PC-9 (cell line): ENCODE results near the gene SLX9. TPM values are rescaled to one million over a fixed set of nuclear protein-coding genes. Genes with fewer than 3 reads are reported as not detected.

Experiments used
- BruUV-seq: library from RNA; stranded (reverse); fragments of 400-500 nt; replicated peaks from 2 replicates; lab custom pipeline; 2021; lab: Mats Ljungman, UMichigan
- CTCF ChIA-PET: fragments of 300-600 bp; sonication (Branson Sonifier 250); formaldehyde crosslinking; loops from one replicate; lab custom pipeline; 2022; ENCODE audit warnings: antibody characterized with exemption; lab: Charles Lee
- POLR2A ChIA-PET: fragments of 300-600 bp; sonication (Branson Sonifier 250); formaldehyde crosslinking; loops from one replicate; lab custom pipeline; 2022; ENCODE audit warnings: antibody characterized with exemption; ENCODE audit not compliant: unreplicated experiment; lab: Charles Lee
- DNase-seq, 2 experiments: peaks; one replicate each; pipeline versions ENCODE4 v3.0.0 to v3.0.0-alpha.2; 2015 to 2022; ENCODE audit warnings: mixed read lengths in 1 of 2
- H2AFZ ChIP-seq: fragments of 200-600 bp; sonication (generic); 2 replicates; pipeline ENCODE4 v1.8.1; 2017; ENCODE audit warnings: antibody characterized with exemption
- H3F3A ChIP-seq: fragments of 200-600 bp; sonication (generic); 2 replicates; pipeline ENCODE4 v1.8.1; 2017; ENCODE audit warnings: antibody characterized with exemption, mild to moderate bottlenecking, low read depth; ENCODE audit not compliant: insufficient read depth
- H3K27ac ChIP-seq: fragments of 200-600 bp; sonication (generic); 2 replicates; pipeline ENCODE4 v1.6.1; 2016; ENCODE audit warnings: mixed run types
- H3K27me3 ChIP-seq: fragments of 200-600 bp; sonication (generic); 2 replicates; pipeline ENCODE4 v1.6.1; 2016; ENCODE audit warnings: low read depth, mixed run types; ENCODE audit not compliant: insufficient read depth
- H3K36me3 ChIP-seq: fragments of 200-600 bp; sonication (generic); 2 replicates; pipeline ENCODE4 v1.6.1; 2016; ENCODE audit warnings: low read depth, mixed run types
- H3K4me1 ChIP-seq: fragments of 200-600 bp; sonication (generic); replicated peaks from 2 replicates; pipeline ENCODE4 v1.6.1; 2016; ENCODE audit warnings: mixed run types; ENCODE audit not compliant: insufficient read depth
- H3K4me2 ChIP-seq: fragments of 200-600 bp; sonication (generic); 2 replicates; pipeline ENCODE4 v1.6.1; 2017; ENCODE audit warnings: mixed run types
- H3K4me3 ChIP-seq: fragments of 200-600 bp; sonication (generic); 2 replicates; pipeline ENCODE4 v1.6.1; 2016; ENCODE audit warnings: mixed run types
- H3K79me2 ChIP-seq: fragments of 200-600 bp; sonication (generic); 2 replicates; pipeline ENCODE4 v1.6.1; 2017; ENCODE audit warnings: low read depth, mixed run types
- H3K9me2 ChIP-seq: fragments of 200-600 bp; sonication (generic); 2 replicates; pipeline ENCODE4 v1.8.1; 2017; ENCODE audit warnings: mild to moderate bottlenecking; ENCODE audit not compliant: insufficient read depth
- H3K9me3 ChIP-seq: fragments of 200-600 bp; sonication (generic); 2 replicates; pipeline ENCODE4 v1.8.1; 2016; ENCODE audit warnings: low read depth; ENCODE audit not compliant: insufficient read depth
- H4K20me1 ChIP-seq: fragments of 200-600 bp; sonication (generic); 2 replicates; pipeline ENCODE4 v1.8.1; 2017; ENCODE audit not compliant: insufficient read depth
- EZH2 ChIP-seq: fragments of 200-600 bp; sonication (generic); IDR thresholded peaks from 2 replicates; pipeline ENCODE4 v1.8.0; 2017; ENCODE audit warnings: antibody characterized with exemption, low read depth
- intact Hi-C: fragments of 100-400 bp; cut with micrococcal nuclease; formaldehyde crosslinking; loops from one replicate; pipeline ENCODE4 v1.10.0; 2022; ENCODE audit not compliant: unreplicated experiment
- total RNA-seq: library from RNA; stranded (reverse); gene quantifications from 2 replicates; pipeline ENCODE4 v1.2.3, GENCODE V29; 2021
- TF ChIP-seq, protein P1 (sequence below): fragments of 200-600 bp; sonication (generic); conservative IDR thresholded peaks from 2 replicates; pipeline ENCODE4 v1.6.1; 2017; ENCODE audit warnings: mixed run types, antibody characterized with exemption, mild to moderate bottlenecking, moderate library complexity

The SLX9 gene
- total RNA-seq, 1 experiment from 2014 or later, result 22.8 TPM

DNA sequence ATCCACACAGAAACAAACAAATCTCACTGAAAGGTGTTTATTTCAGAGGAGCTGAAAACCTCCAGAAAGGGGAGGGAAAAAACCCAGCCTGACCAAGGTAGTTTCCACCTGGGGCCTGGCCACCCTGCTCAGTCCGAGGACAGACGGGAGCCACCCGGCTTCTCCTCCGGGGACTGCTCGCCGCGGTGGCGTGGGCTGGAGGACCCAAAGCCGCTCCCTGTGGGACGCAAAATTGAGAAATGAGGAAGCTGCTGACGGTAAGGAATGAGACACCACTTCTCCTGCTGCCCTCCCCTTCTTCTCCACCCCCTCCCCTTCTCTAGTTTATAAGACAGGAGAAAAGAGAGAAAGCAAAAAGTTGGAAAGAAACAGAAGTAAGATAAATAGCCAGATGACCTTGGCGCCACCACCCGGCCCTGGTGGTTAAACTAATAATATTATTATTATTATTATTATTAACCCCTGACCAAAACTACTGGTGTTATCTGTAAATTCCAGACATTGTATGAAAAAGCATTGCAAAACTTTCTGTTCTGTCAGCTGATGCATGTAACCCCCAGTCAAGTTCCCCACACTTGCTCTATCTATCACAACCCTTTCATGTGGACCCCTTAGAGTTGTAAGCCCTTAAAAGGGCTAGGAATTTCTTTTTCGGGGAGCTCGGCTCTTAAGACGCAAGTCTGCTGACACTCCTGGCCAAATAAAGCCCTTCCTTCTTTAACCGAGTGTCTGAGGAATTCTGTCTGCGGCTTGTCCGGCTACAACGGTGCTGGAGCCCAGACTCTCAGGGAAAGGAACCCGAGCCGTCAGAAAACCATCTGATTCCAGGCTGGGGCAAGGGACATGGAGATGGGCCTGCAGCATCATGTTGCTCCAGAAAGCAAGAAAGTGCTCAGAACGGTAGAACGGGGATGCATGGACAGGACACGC, 31.6 kb upstream of the SLX9 start:
- H3K79me2 ChIP-seq, result no peaks in the 10 kb centered on the region
- intact Hi-C loops, result no loop called here
- H3K9me3 ChIP-seq, result no peaks in the 10 kb centered on the region
- H3K4me1 ChIP-seq, result peaks cover 26% of the 10 kb centered on the region
- no peak for DNase-seq
- no peaks in the 10 kb centered on the region for H3K9me2 ChIP-seq
- H3K27me3 ChIP-seq, result no peaks in the 10 kb centered on the region
- CTCF ChIA-PET, result no interaction called here
- H3K4me3 ChIP-seq, result no peak overlapping the region
- TF ChIP-seq, protein P1, sequence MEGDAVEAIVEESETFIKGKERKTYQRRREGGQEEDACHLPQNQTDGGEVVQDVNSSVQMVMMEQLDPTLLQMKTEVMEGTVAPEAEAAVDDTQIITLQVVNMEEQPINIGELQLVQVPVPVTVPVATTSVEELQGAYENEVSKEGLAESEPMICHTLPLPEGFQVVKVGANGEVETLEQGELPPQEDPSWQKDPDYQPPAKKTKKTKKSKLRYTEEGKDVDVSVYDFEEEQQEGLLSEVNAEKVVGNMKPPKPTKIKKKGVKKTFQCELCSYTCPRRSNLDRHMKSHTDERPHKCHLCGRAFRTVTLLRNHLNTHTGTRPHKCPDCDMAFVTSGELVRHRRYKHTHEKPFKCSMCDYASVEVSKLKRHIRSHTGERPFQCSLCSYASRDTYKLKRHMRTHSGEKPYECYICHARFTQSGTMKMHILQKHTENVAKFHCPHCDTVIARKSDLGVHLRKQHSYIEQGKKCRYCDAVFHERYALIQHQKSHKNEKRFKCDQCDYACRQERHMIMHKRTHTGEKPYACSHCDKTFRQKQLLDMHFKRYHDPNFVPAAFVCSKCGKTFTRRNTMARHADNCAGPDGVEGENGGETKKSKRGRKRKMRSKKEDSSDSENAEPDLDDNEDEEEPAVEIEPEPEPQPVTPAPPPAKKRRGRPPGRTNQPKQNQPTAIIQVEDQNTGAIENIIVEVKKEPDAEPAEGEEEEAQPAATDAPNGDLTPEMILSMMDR, result no peak
- no peak for TF ChIP-seq EZH2
- H4K20me1 ChIP-seq, result no peaks in the 10 kb centered on the region
- no peak overlapping the region for H3K4me2 ChIP-seq
- no peak overlapping the region for H2AFZ ChIP-seq
- no TSS peak for BruUV-seq
- no peaks in the 10 kb centered on the region for H3K36me3 ChIP-seq
- H3F3A ChIP-seq, result peaks cover 7% of the 10 kb centered on the region; the same call in 1 of the 2 replicates
- POLR2A ChIA-PET, result no interaction called here
- no peak overlapping the region for H3K27ac ChIP-seq

DNA sequence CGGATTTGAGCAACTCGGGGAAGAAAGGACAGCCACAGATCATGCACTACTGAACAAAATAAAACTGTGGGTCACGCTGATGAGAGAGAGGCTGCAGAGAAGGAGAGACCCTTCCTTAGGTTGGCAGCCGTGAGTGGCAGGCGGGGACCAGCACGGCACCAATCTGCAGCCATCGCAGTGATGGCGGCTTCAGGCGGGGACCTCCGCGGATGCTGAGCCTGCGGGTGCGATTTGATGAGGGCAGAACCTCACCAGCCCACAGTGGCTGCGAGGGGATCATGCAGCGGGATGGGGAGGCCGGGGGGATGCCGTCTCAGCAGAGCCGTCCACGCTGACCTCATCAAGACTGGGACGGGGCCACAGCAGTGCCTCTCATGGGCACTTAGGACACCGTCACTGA, 30.9 kb upstream of the SLX9 start:
- H3K4me2 ChIP-seq, result no peak overlapping the region
- no peaks in the 10 kb centered on the region for H4K20me1 ChIP-seq
- ChIA-PET POLR2A (no interaction called here), CTCF (no interaction called here)
- H2AFZ ChIP-seq, result no peak overlapping the region
- DNase-seq, result no peak
- intact Hi-C loops, result no loop called here
- peaks cover 11% of the 10 kb centered on the region; the same call in 1 of the 2 replicates for H3F3A ChIP-seq
- BruUV-seq, result no TSS peak
- H3K79me2 ChIP-seq, result no peaks in the 10 kb centered on the region
- H3K9me2 ChIP-seq, result no peaks in the 10 kb centered on the region
- no peak overlapping the region for H3K4me3 ChIP-seq
- H3K27me3 ChIP-seq, result no peaks in the 10 kb centered on the region
- no peak overlapping the region for H3K27ac ChIP-seq
- H3K36me3 ChIP-seq, result no peaks in the 10 kb centered on the region
- TF ChIP-seq, protein P1, result no peak
- TF ChIP-seq EZH2, result no peak
- H3K9me3 ChIP-seq, result no peaks in the 10 kb centered on the region
- peaks cover 33% of the 10 kb centered on the region for H3K4me1 ChIP-seq

DNA sequence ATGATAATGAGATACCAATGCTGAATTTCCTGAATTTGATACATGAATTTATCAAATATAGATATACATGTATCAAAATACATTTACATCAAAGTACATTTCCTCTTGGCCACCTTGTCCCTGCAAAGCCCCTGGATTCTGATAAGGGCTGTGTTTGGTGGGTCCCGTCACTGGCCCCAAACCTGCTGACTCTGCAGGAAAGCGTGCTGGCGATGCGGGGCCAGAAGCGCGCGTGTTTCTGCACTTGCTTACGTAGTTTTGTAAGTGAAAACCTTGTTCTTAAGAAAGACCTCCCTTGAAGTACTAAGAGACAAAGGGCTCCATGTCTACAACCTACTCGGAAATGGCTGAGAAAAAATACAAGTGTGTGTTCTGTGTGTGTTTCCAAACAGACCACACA, 30.1 kb upstream of the SLX9 start:
- no peak overlapping the region for H3K4me2 ChIP-seq
- H3K9me3 ChIP-seq, result no peaks in the 10 kb centered on the region
- no TSS peak for BruUV-seq
- intact Hi-C loops, result loop anchor here (5.0 kb wide), 1 partner anchor 37 kb away; the partner anchor contains the start of gene PTTG1IP
- no peaks in the 10 kb centered on the region for H3K9me2 ChIP-seq
- TF ChIP-seq EZH2, result no peak
- TF ChIP-seq, protein P1, result no peak
- no peak overlapping the region for H2AFZ ChIP-seq
- no peak overlapping the region for H3K27ac ChIP-seq
- peaks cover 41% of the 10 kb centered on the region for H3K4me1 ChIP-seq
- H3K27me3 ChIP-seq, result no peaks in the 10 kb centered on the region
- H3K4me3 ChIP-seq, result no peak overlapping the region
- DNase-seq, result no peak
- POLR2A ChIA-PET, result no interaction called here
- H3K36me3 ChIP-seq, result no peaks in the 10 kb centered on the region
- H4K20me1 ChIP-seq, result no peaks in the 10 kb centered on the region
- CTCF ChIA-PET, result no interaction called here
- peaks cover 19% of the 10 kb centered on the region; the same call in 1 of the 2 replicates for H3F3A ChIP-seq
- no peaks in the 10 kb centered on the region for H3K79me2 ChIP-seq
